NCI-H460 (cell line): Measurements from ENCODE around the gene RINT1. TPM values are rescaled to one million over a fixed set of nuclear protein-coding genes. Genes with fewer than 3 reads are reported as not detected.
A peak's percentile ranks its signal among the peaks of the same experiment; 100 is the strongest.

Experiments used
- DNase-seq: peaks from one replicate; pipeline ENCODE4 v3.0.0-alpha.2; 2016; ENCODE audit warnings: low read depth; ENCODE audit errors: extremely low read depth
- total RNA-seq: library from RNA; depleted of rRNA; stranded (reverse); fragments of >200 nt; shearing (Covaris generic); gene quantifications from 2 replicates; pipeline ENCODE4 v1.2.3, GENCODE V29; 2014

The RINT1 gene
- total RNA-seq, 1 experiment from 2014 or later = 18.6 TPM

- DNase-seq = no peak
Measured at GRCh38 chr7:105530546-105530945, 1.5 kb upstream of the RINT1 start.

GRCh38 chr7:105532709-105533460 is 884 bp downstream of the RINT1 start:
- no peak for DNase-seq

GRCh38 chr7:105538339-105538738 is 6.3 kb downstream of the RINT1 start:
- DNase-seq = no peak

GRCh38 chr7:105559926-105560325 is 27.9 kb downstream of the RINT1 start:
- no peak for DNase-seq

GRCh38 chr7:105565190-105565589 is 33.2 kb downstream of the RINT1 start:
- DNase-seq = no peak

GRCh38 chr7:105567024-105567423 is 35.0 kb downstream of the RINT1 start:
- DNase-seq = no peak

- no peak for DNase-seq
Measured at GRCh38 chr7:105567821-105568220, 35.8 kb downstream of the RINT1 start.

GRCh38 chr7:105571891-105572290 is 39.9 kb downstream of the RINT1 start:
- no peak for DNase-seq

- no peak for DNase-seq
Measured at GRCh38 chr7:105577251-105577650, 45.2 kb downstream of the RINT1 start.

- no peak for DNase-seq
Measured at GRCh38 chr7:105578496-105578895, 46.5 kb downstream of the RINT1 start.

- DNase-seq = peak; percentile 30
Measured at GRCh38 chr7:105580022-105580740, 48.2 kb downstream of the RINT1 start.

GRCh38 chr7:105581066-105581811 is 49.2 kb downstream of the RINT1 start, which contains the start of gene EFCAB10:
TSS of gene EFCAB10 (minus strand) at chr7:105581493. CDS start at chr7:105581463, 30 bp downstream.
- DNase-seq = peak; percentile 75

GRCh38 chr7:105583061-105583460 is 51.1 kb downstream of the RINT1 start:
- DNase-seq = no peak

- DNase-seq = no peak
Measured at GRCh38 chr7:105584165-105584564, 52.2 kb downstream of the RINT1 start.

- DNase-seq = no peak
Measured at GRCh38 chr7:105585850-105586500, 54.0 kb downstream of the RINT1 start.

- no peak for DNase-seq
Measured at GRCh38 chr7:105587909-105588635, 56.1 kb downstream of the RINT1 start.

GRCh38 chr7:105589356-105590077 is 57.5 kb downstream of the RINT1 start:
- peak; percentile 83 for DNase-seq

- no peak for DNase-seq
Measured at GRCh38 chr7:105590793-105591192, 58.8 kb downstream of the RINT1 start.

GRCh38 chr7:105591522-105591921 is 59.5 kb downstream of the RINT1 start:
- DNase-seq = no peak
